ENCODE results near the gene FAM135A.

The FAM135A gene

DNA sequence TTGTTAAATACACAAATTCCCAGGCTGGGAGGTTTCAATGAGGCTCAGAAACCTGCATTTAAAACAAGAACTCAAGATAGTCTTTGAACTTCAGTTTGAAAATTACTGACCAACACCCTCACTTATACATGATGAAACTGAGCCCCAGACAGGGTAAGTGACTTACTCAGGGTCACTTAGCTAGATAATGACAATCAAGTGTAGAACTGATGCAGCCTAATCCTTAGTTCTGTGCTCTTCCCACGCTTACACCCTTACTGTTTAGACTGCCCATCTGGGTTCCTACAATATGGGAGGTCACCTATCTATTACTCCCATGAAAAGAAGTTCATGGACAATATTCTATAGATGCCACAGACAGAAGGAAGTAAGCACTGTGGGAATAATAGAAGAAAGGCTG is 24.5 kb upstream of the FAM135A start:
- no peak overlapping the region for H3K4me3 Mint-ChIP-seq
- H3K9me3 Mint-ChIP-seq = no peaks in the 10 kb centered on the region
- no peaks in the 10 kb centered on the region for H3K4me1 Mint-ChIP-seq (ENCODE audit: low read depth)
- no peaks in the 10 kb centered on the region for H3K36me3 Mint-ChIP-seq (ENCODE audit: low read depth)
- H3K27ac Mint-ChIP-seq = no peak overlapping the region
- peaks cover 24% of the 10 kb centered on the region for H3K27me3 Mint-ChIP-seq (ENCODE audit: low read depth)

DNA sequence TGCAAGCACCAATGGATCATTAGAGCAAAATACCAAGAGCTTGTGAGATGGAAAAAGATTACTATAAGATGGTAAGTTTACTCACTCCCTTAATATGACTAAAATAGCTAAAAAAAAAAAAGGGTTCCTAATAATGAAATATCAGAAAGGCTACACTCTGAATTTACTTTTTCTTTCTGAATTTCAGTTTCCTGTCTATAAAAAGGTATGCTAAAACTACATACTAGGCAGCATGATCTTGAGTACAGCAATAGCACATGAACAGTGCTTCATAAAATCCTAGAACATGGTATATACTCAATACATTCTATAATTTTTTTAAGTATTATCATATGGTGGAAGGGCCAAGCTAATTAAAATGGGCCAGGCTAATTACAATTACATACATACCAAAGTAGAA is 24.0 kb upstream of the FAM135A start:
- Mint-ChIP-seq H3K4me3 (no peak overlapping the region), H3K9me3 (no peaks in the 10 kb centered on the region), H3K4me1 (ENCODE audit: low read depth) (no peaks in the 10 kb centered on the region), H3K27me3 (ENCODE audit: low read depth) (peaks cover 26% of the 10 kb centered on the region), H3K36me3 (ENCODE audit: low read depth) (no peaks in the 10 kb centered on the region), H3K27ac (no peak overlapping the region)

- Mint-ChIP-seq H3K27me3 (ENCODE audit: low read depth) (peaks cover 26% of the 10 kb centered on the region), H3K9me3 (no peaks in the 10 kb centered on the region), H3K4me3 (no peak overlapping the region), H3K27ac (no peak overlapping the region), H3K4me1 (ENCODE audit: low read depth) (peaks cover 3% of the 10 kb centered on the region), H3K36me3 (ENCODE audit: low read depth) (no peaks in the 10 kb centered on the region)
Observed at GRCh38 chr6:70390067-70390466, 23.2 kb upstream of the FAM135A start.

DNA sequence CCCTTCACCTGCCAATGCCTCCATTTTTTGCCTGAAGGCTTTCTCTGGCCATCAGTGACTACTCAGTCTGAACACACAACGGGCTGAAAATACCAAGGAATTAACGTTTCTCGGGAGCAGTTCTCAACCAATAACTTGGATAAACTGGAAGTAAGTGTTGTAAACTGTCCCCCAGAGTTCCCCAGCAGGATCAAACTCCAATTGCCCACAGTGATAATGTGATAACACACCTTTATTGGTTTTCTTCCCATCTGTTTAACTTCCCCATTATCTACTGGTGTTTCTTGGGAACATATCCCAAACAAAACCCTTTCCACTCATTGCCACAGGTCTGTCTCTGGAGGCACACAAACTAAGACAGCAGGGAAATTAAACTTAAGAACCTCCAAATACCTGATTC is 21.8 kb upstream of the FAM135A start:
- Mint-ChIP-seq H3K4me1 (ENCODE audit: low read depth) (peaks cover 3% of the 10 kb centered on the region), H3K36me3 (ENCODE audit: low read depth) (no peaks in the 10 kb centered on the region), H3K27ac (no peak overlapping the region), H3K4me3 (no peak overlapping the region), H3K9me3 (no peaks in the 10 kb centered on the region), H3K27me3 (ENCODE audit: low read depth) (peaks cover 26% of the 10 kb centered on the region)

DNA sequence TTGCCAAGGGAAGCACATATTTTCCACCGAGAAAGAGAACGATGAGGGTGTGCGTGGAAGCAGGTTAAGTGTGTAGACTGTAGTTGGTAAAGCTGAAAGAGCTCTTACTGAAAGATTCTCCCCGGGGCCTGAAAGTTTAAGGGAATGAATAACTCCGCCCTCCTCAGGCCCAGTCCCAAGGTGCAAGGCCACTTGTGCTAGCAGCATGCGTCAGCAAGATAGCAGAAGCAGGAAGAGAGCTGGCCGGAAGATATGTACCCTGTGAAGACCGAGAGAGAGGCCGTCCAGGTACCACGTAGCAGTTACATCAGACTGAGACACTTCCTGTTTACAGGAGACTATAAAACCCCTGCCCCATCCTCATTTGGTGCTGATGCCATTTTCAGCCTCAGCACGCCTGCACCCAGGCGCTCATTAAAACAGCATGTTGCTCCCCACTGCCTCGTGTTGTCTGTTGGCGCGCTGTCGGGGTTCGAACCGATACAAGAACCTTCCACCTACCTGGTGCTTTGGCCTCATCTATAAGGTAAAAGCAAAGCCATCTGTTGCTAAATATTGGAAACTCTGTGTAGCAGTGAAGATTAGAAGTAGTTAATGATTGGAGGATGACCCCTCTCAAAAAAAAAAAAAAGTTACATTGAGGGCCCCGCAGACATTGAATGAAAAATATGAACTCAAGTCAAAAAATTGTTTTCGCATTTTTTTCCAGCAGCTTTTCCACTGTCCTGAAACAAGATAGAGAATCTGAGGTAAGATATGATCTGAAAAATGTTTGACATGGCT is 18.6 kb upstream of the FAM135A start:
- Mint-ChIP-seq H3K27me3 (ENCODE audit: low read depth) (peaks cover 45% of the 10 kb centered on the region), H3K9me3 (no peaks in the 10 kb centered on the region), H3K27ac (no peak overlapping the region), H3K4me3 (no peak overlapping the region), H3K36me3 (ENCODE audit: low read depth) (no peaks in the 10 kb centered on the region), H3K4me1 (ENCODE audit: low read depth) (peaks cover 3% of the 10 kb centered on the region)

DNA sequence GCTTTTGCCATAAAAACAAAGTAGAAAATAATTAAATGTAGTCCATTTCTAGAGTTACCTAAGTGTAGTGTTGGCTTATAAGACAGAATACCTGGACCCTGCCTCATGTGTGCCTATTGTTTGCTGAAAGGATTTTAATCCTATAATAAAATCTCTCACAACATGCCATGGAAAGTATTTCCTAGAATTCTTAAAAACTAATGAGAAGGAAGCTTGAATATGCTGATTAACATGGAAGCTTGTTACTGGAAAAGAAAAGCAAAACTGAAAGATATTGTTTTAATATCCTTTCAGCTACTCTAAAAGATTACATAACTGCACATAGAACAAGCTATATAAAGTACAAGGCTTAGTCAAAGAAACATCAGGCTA is 18.0 kb upstream of the FAM135A start:
- Mint-ChIP-seq H3K27me3 (ENCODE audit: low read depth) (peaks cover 42% of the 10 kb centered on the region), H3K4me3 (no peak overlapping the region), H3K4me1 (ENCODE audit: low read depth) (peaks cover 3% of the 10 kb centered on the region), H3K27ac (no peak overlapping the region), H3K36me3 (ENCODE audit: low read depth) (no peaks in the 10 kb centered on the region), H3K9me3 (no peaks in the 10 kb centered on the region)

DNA sequence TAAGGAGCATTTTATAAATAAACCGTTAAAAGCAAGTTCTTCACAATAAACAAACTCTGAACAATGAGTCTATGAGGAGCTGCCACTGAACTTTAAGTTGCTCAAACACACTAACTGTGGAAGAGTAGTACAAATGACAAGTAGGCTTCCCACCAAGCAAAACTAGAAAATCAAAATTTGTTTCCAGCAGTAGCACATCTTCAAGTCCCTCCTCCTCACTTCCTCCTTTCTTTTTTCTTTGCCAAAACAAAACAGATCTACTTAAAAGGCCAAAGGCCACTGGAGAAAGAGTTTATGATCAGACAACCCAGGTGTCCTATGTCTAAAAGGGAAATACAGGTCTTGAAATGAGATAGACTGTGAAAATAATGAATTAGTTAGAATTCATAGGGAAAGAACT is 17.1 kb upstream of the FAM135A start:
- Mint-ChIP-seq H3K27ac (no peak overlapping the region), H3K4me3 (no peak overlapping the region), H3K36me3 (ENCODE audit: low read depth) (no peaks in the 10 kb centered on the region), H3K4me1 (ENCODE audit: low read depth) (peaks cover 3% of the 10 kb centered on the region), H3K9me3 (no peaks in the 10 kb centered on the region), H3K27me3 (ENCODE audit: low read depth) (peaks cover 39% of the 10 kb centered on the region)

DNA sequence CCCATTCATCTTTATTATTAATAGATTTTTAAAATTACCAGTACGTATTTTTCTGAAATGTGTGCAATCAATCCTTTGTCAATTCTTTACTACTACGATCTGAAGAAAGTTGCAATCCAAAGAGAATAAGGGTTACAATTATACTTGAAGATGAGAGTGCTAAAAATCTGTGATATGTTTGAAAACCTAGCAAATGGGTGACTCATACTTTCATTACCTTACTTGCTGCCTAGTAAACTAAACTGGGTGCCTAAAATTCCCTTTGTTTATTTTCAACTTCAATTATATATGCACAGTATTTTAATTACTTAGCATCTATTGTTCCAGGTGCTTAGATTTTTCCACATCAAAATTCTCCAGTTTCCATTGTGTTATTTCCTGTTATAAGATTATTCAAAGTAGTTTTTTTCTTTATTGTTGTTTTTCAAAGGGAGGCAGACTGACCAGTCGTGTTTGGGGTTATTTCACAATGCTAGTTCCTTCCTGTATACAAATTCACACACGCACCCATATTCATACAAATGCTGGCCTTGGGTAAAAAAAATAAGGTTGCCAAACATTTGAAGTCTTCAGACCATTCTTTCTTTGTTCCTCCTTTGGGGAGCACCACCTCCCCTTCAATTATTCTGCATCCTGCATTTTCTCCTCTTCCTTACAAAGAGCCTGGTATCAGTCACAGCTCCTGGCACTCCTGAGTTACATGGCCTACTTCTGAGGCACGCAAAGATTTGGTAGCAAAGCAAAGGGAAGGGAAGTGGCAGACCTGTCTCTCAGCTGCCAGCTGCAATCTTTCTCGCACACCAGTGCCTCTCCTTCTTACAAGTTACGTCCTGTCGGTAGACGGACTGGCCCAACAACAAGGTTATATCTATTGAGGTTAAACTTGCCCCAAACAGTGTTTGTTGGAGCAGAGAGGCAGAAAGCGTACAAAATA is 16.2 kb upstream of the FAM135A start:
- H3K4me1 Mint-ChIP-seq (ENCODE audit: low read depth) = peaks cover 3% of the 10 kb centered on the region
- no peak overlapping the region for H3K4me3 Mint-ChIP-seq
- H3K9me3 Mint-ChIP-seq = no peaks in the 10 kb centered on the region
- H3K36me3 Mint-ChIP-seq (ENCODE audit: low read depth) = no peaks in the 10 kb centered on the region
- peaks cover 33% of the 10 kb centered on the region for H3K27me3 Mint-ChIP-seq (ENCODE audit: low read depth)
- no peak overlapping the region for H3K27ac Mint-ChIP-seq

GRCh38 chr6:70398783-70399728 is 14.3 kb upstream of the FAM135A start:
- H3K36me3 Mint-ChIP-seq (ENCODE audit: low read depth) = no peaks in the 10 kb centered on the region
- H3K27me3 Mint-ChIP-seq (ENCODE audit: low read depth) = peaks cover 32% of the 10 kb centered on the region

GRCh38 chr6:70404658-70405057 is 8.7 kb upstream of the FAM135A start:
- no peaks in the 10 kb centered on the region for H3K4me1 Mint-ChIP-seq (ENCODE audit: low read depth)
- H3K27me3 Mint-ChIP-seq (ENCODE audit: low read depth) = peaks cover 45% of the 10 kb centered on the region
- H3K4me3 Mint-ChIP-seq = no peak overlapping the region
- no peak overlapping the region for H3K27ac Mint-ChIP-seq
- no peaks in the 10 kb centered on the region for H3K9me3 Mint-ChIP-seq
- H3K36me3 Mint-ChIP-seq (ENCODE audit: low read depth) = no peaks in the 10 kb centered on the region

More at GRCh38 chr6:70398783-70399728, 14.3 kb upstream of the FAM135A start:
- Mint-ChIP-seq H3K4me1 (ENCODE audit: low read depth) (peaks cover 3% of the 10 kb centered on the region), H3K4me3 (no peak overlapping the region), H3K9me3 (no peaks in the 10 kb centered on the region), H3K27ac (no peak overlapping the region)

- Mint-ChIP-seq H3K27me3 (ENCODE audit: low read depth) (peaks cover 44% of the 10 kb centered on the region), H3K36me3 (ENCODE audit: low read depth) (peaks cover 1% of the 10 kb centered on the region), H3K27ac (no peak overlapping the region)
Observed at GRCh38 chr6:70409216-70409615, 4.1 kb upstream of the FAM135A start.

DNA sequence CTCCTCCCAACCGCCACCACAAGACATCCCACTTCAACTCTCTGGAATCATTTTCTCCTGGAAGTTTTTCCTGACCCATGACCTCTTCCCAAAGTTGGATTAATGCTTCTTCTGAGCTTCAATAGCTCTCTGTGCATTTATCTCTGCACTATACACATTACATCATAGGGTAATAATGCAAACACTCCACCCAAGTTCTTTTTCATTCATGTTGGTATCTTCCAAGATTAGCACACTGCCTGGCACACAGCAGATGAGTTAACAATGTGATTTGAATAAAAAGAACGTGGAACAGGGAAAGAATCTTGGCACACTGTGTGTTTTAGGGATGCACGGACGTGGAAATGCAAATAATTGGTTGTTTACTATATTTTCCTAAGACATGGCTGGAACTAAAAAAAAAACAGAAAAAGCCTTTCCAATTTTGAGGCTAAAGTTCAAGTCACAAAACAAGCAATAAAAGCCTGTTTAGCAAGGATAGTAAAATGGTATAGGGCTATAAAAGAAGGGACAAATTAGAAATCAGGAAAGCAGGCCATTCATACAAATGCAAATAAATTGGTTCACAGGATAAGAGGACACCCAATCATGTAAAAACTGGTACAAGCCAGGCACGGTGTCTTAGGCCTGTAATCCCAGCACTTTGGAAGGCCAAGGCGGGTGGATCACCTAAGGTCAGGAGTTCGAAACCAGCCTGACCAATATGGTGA is 1.6 kb upstream of the FAM135A start:
- Mint-ChIP-seq H3K36me3 (ENCODE audit: low read depth) (peaks cover 1% of the 10 kb centered on the region), H3K27me3 (ENCODE audit: low read depth) (peaks cover 35% of the 10 kb centered on the region), H3K9me3 (no peaks in the 10 kb centered on the region), H3K4me3 (peak overlapping the region; percentile 97), H3K4me1 (ENCODE audit: low read depth) (peaks cover 27% of the 10 kb centered on the region), H3K27ac (no peak overlapping the region)

More at GRCh38 chr6:70409216-70409615, 4.1 kb upstream of the FAM135A start:
- Mint-ChIP-seq H3K9me3 (no peaks in the 10 kb centered on the region), H3K4me3 (no peak overlapping the region), H3K4me1 (ENCODE audit: low read depth) (peaks cover 12% of the 10 kb centered on the region)

DNA sequence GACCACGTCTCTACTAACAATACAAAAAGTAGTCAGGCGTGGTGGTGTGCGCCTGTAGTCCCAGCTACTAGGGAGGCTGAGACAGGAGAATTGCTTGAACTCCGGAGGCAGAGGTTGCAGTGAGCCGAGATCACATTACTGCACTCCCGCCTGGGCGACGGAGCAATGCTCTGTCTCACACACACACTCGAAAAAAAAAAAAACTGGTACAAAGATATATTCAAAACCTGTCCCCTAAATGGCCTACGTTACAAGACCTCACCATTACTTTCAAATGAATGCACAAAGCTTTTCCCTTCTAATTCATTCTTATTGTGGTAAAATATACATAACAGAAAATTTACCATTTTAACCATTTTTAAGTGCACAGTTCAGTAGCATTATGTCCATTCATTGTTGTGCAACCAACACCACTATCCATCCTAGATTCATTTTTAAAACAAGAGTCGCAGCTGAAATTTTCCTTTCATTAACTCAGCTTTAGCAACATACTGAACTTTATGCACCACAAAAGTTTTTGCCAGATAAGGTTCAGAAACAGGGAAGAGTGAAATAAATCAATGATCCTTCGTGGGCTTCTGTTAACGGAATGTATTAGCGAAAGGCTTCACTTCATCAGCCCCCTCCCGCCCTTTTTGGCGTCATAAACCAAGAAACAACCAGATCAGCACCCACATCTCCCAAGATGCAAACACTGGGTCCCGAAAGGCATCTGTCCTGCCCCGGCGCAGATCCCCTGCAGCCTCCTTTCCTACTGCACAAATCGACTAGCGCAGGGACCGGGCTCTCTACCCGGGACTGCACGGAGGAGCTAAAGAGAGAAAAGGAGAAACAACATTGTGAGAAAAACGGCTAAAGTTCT is 825 bp upstream of the FAM135A start:
- H3K4me1 Mint-ChIP-seq (ENCODE audit: low read depth) = peaks cover 27% of the 10 kb centered on the region
- peaks cover 1% of the 10 kb centered on the region for H3K36me3 Mint-ChIP-seq (ENCODE audit: low read depth)
- H3K9me3 Mint-ChIP-seq = no peaks in the 10 kb centered on the region
- peak overlapping the region; percentile 97 for H3K4me3 Mint-ChIP-seq
- peak overlapping the region; percentile 88 for H3K27ac Mint-ChIP-seq
- H3K27me3 Mint-ChIP-seq (ENCODE audit: low read depth) = peaks cover 31% of the 10 kb centered on the region

Measured in T-helper 1 cell treated with Interleukin-12 subunit alpha and Interleukin-12 subunit beta and Interleukin-4 antibody, amounts not matched to agents 30 μg/mL and 1 μg/mL, for 36 hours (primary cell).